Neuronal stem cell (in vitro differentiated cells): Measurements from ENCODE around the gene CASK.

Source experiments
- DNase-seq: peaks from one replicate; pipeline ENCODE4 v3.0.0-alpha.2; 2013; ENCODE audit warnings: low spot score
- H2AFZ ChIP-seq: one replicate; pipeline ENCODE4 v1.6.1; 2013; ENCODE audit warnings: mild to moderate bottlenecking, low read length, inconsistent platforms
- H2AK5ac ChIP-seq: 2 replicates; pipeline ENCODE4 v1.6.1; 2013; ENCODE audit warnings: low read depth, mild to moderate bottlenecking, inconsistent platforms, low read length, moderate library complexity, mixed read lengths
- H2BK120ac ChIP-seq: 2 replicates; pipeline ENCODE4 v1.6.1; 2013; ENCODE audit warnings: low read depth, mild to moderate bottlenecking, inconsistent platforms, low read length, moderate library complexity, mixed read lengths
- H2BK12ac ChIP-seq: one replicate; pipeline ENCODE4 v1.6.1; 2013; ENCODE audit warnings: low read length, inconsistent platforms
- H2BK15ac ChIP-seq: 2 replicates; pipeline ENCODE4 v1.6.1; 2013; ENCODE audit warnings: mild to moderate bottlenecking, low read length, inconsistent platforms, mixed read lengths
- H2BK5ac ChIP-seq: one replicate; pipeline ENCODE4 v1.6.1; 2013; ENCODE audit warnings: inconsistent platforms, mild to moderate bottlenecking, low read length, moderate library complexity
- H3K14ac ChIP-seq: one replicate; pipeline ENCODE4 v1.6.1; 2013; ENCODE audit warnings: low read length, inconsistent platforms
- H3K18ac ChIP-seq: 2 replicates; pipeline ENCODE4 v1.6.1; 2013; ENCODE audit warnings: low read length, inconsistent platforms
- H3K23ac ChIP-seq: 2 replicates; pipeline ENCODE4 v1.6.1; 2013; ENCODE audit warnings: low read depth, mild to moderate bottlenecking, mixed read lengths, low read length, inconsistent platforms; ENCODE audit not compliant: poor library complexity
- H3K27ac ChIP-seq: replicated peaks from 3 replicates; pipeline ENCODE4 v1.5.1; 2013; ENCODE audit warnings: low read length, inconsistent platforms
- H3K27me3 ChIP-seq, 3 experiments: 2 replicates each; pipeline ENCODE4 v1.6.1; 2013; ENCODE audit warnings: low read length in 3 of 3, mild to moderate bottlenecking in 2 of 3, inconsistent platforms in 1 of 3, low read depth in 1 of 3, mixed read lengths in 1 of 3, moderate library complexity in 1 of 3; ENCODE audit not compliant: control insufficient read depth in 3 of 3, insufficient read depth in 3 of 3
- H3K36me3 ChIP-seq, 2 donors: replicated peaks in 1 of 2; 2 replicates each; pipeline ENCODE4 v1.6.1; 2013; ENCODE audit warnings: low read length in 2 of 2; ENCODE audit not compliant: control insufficient read depth in 2 of 2, insufficient read depth in 2 of 2
- H3K4ac ChIP-seq: 2 replicates; pipeline ENCODE4 v1.6.1; 2013; ENCODE audit warnings: inconsistent platforms, mild to moderate bottlenecking, low read length, moderate library complexity
- H3K4me1 ChIP-seq, 2 donors: 1 replicate in 1 of 2; 2 replicates in 1 of 2; pipeline ENCODE4 v1.6.1; 2013; ENCODE audit warnings: low read length in 2 of 2, low read depth in 1 of 2; ENCODE audit not compliant: control insufficient read depth in 2 of 2, insufficient read depth in 1 of 2
- H3K4me2 ChIP-seq: one replicate; pipeline ENCODE4 v1.6.1; 2013; ENCODE audit warnings: mild to moderate bottlenecking, low read length, inconsistent platforms; ENCODE audit not compliant: insufficient read depth, poor library complexity, severe bottlenecking
- H3K4me3 ChIP-seq, 2 donors: 2 replicates each; pipeline ENCODE4 v1.5.1; 2013; ENCODE audit warnings: low read length in 2 of 2, mild to moderate bottlenecking in 2 of 2, inconsistent platforms in 1 of 2, moderate library complexity in 1 of 2
- H3K79me1 ChIP-seq: one replicate; pipeline ENCODE4 v1.6.1; 2013; ENCODE audit warnings: low read depth, mild to moderate bottlenecking, inconsistent platforms, low read length, moderate library complexity
- H3K9ac ChIP-seq: one replicate; pipeline ENCODE4 v1.6.1; 2013; ENCODE audit warnings: mild to moderate bottlenecking, low read depth, low read length, inconsistent platforms; ENCODE audit not compliant: poor library complexity
- H3K9me3 ChIP-seq, 2 donors: replicated peaks in 1 of 2; 2 replicates each; pipeline versions ENCODE3 to v1.6.1; 2013; ENCODE audit warnings: low read length in 2 of 2, mild to moderate bottlenecking in 2 of 2, inconsistent platforms in 1 of 2, low read depth in 1 of 2, mixed read lengths in 1 of 2, moderate library complexity in 1 of 2; ENCODE audit not compliant: control insufficient read depth in 2 of 2, insufficient read depth in 1 of 2
- H4K8ac ChIP-seq: one replicate; pipeline ENCODE4 v1.6.1; 2013; ENCODE audit warnings: low read depth, mild to moderate bottlenecking, inconsistent platforms, low read length, moderate library complexity
- H4K91ac ChIP-seq: one replicate; pipeline ENCODE4 v1.6.1; 2013; ENCODE audit warnings: low read length, low read depth, mild to moderate bottlenecking, inconsistent platforms; ENCODE audit not compliant: poor library complexity
- WGBS, 2 donors: extraction: QIAGEN DNeasy Blood & Tissue Kit; methylation state at CpG; one replicate each; pipeline ENCODE4 v1.1.7; 2013; ENCODE audit warnings: missing lambda C conversion rate in 2 of 2, mixed read lengths in 1 of 2; ENCODE audit not compliant: insufficient read length in 2 of 2, insufficient replicate concordance in 1 of 2; ENCODE audit errors: extremely low coverage in 2 of 2; 5-methylcytosine and 5-hydroxymethylcytosine counted together

The CASK gene

GRCh38 chrX:41796046-41796445 is 127.3 kb downstream of the CASK start:
- H3K79me1 ChIP-seq, result peaks cover 1% of the 10 kb centered on the region
- H3K4me2 ChIP-seq, result no peak overlapping the region
- H3K27me3 ChIP-seq, result no peaks in the 10 kb centered on the region
- H3K14ac ChIP-seq, result no peak overlapping the region
- no peaks in the 10 kb centered on the region for H3K9me3 ChIP-seq
- H2BK120ac ChIP-seq, result no peak overlapping the region
- H3K9ac ChIP-seq, result no peak overlapping the region
- DNase-seq, result no peak
- no peak overlapping the region for H4K91ac ChIP-seq
- no peak overlapping the region for H2BK15ac ChIP-seq
- peaks cover 0 to 2% of the 10 kb centered on the region in 2 donors for H3K4me1 ChIP-seq
- H3K23ac ChIP-seq, result no peak overlapping the region
- H2BK12ac ChIP-seq, result no peak overlapping the region
- no peaks in the 10 kb centered on the region for H3K36me3 ChIP-seq
- H4K8ac ChIP-seq, result no peak overlapping the region
- H2BK5ac ChIP-seq, result no peak overlapping the region
- no peak overlapping the region for H2AFZ ChIP-seq
- H3K4me3 ChIP-seq, result no peak overlapping the region
- H3K27ac ChIP-seq, result no peak overlapping the region
- H3K18ac ChIP-seq, result no peak overlapping the region
- no CpG with 5 or more reads among the region's 1 CpG for WGBS, 2 donors
- no peak overlapping the region for H2AK5ac ChIP-seq
- no peak overlapping the region for H3K4ac ChIP-seq

DNA sequence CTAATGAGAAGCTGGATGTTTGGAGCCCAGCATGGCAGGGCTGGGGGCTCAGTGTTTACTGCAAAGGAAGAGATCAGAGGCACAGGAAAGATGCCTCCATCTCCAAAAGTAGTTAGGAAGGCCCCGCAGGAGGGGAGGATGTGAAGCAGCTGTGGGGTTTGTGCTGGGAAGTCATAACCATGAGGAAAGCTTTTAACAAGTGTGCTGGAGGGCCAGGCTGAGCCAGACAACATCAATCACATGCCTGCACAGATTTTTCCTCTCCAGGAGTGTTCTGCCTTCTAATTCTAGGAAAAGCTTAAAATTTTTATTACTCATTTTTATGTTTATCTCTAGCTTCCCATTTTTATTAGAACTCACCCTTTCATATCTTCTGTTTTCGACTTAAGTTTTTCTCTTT is 134.0 kb downstream of the CASK start:
- WGBS, 2 donors, result no CpG with 5 or more reads among the region's 2 CpGs
- no peak overlapping the region for H2BK15ac ChIP-seq
- DNase-seq, result no peak
- no peak overlapping the region for H2BK120ac ChIP-seq
- no peak overlapping the region for H2AK5ac ChIP-seq
- no peak overlapping the region for H3K4me3 ChIP-seq
- no peaks in the 10 kb centered on the region for H3K27me3 ChIP-seq
- H3K23ac ChIP-seq, result no peak overlapping the region
- no peaks in the 10 kb centered on the region for H3K79me1 ChIP-seq
- H3K4me1 ChIP-seq, result no peaks in the 10 kb centered on the region
- H3K9me3 ChIP-seq, result no peaks in the 10 kb centered on the region
- no peak overlapping the region for H4K91ac ChIP-seq
- no peak overlapping the region for H3K4me2 ChIP-seq
- H3K36me3 ChIP-seq, result peaks cover 2 to 16% of the 10 kb centered on the region in 2 donors
- no peak overlapping the region for H3K18ac ChIP-seq
- no peak overlapping the region for H2BK5ac ChIP-seq
- no peak overlapping the region for H3K27ac ChIP-seq
- H3K4ac ChIP-seq, result no peak overlapping the region
- no peak overlapping the region for H2AFZ ChIP-seq
- H3K9ac ChIP-seq, result no peak overlapping the region
- H2BK12ac ChIP-seq, result no peak overlapping the region
- H3K14ac ChIP-seq, result no peak overlapping the region
- no peak overlapping the region for H4K8ac ChIP-seq

DNA sequence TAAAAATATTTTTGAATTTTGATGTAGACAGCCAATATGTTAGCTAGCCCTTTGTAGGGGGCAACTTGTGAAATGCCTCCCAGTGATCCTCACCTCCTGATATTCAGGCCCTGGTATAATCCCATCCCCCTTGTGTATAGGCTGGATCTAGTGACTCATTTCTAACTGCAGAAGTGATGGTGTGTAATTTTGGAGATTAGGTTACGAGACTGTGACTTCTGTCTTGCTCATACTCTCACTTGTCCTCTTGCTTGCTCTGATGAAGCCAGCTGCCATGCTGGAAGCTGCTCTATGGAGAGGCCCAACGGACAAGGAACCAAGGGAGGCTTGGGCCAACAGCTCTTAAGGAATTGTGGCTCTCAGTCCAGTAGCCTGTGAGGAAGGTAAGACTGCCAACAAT is 137.7 kb downstream of the CASK start:
- Histone ChIP-seq H3K14ac (no peak overlapping the region), H2BK15ac (no peak overlapping the region), H3K23ac (no peak overlapping the region), H3K4me1 (no peaks in the 10 kb centered on the region), H3K18ac (no peak overlapping the region), H2BK5ac (no peak overlapping the region), H2BK120ac (no peak overlapping the region), H2AFZ (no peak overlapping the region), H3K9me3 (no peaks in the 10 kb centered on the region), H3K9ac (no peak overlapping the region), H4K91ac (no peak overlapping the region), H3K27me3 (no peaks in the 10 kb centered on the region), H2AK5ac (no peak overlapping the region), H4K8ac (no peak overlapping the region), H2BK12ac (no peak overlapping the region), H3K4ac (no peak overlapping the region), H3K79me1 (no peaks in the 10 kb centered on the region), H3K4me2 (no peak overlapping the region), H3K4me3 (no peak overlapping the region), H3K27ac (no peak overlapping the region), H3K36me3 (peaks cover 2 to 21% of the 10 kb centered on the region in 2 donors)
- no CpG with 5 or more reads among the region's 2 CpGs for WGBS, 2 donors
- no peak for DNase-seq

GRCh38 chrX:41781500-41781899 is 141.9 kb downstream of the CASK start:
- Histone ChIP-seq H3K4ac (no peak overlapping the region), H3K36me3 (peaks cover 2 to 16% of the 10 kb centered on the region in 2 donors), H3K23ac (no peak overlapping the region), H2AK5ac (no peak overlapping the region), H2AFZ (no peak overlapping the region), H2BK5ac (no peak overlapping the region), H3K4me2 (no peak overlapping the region), H3K79me1 (no peaks in the 10 kb centered on the region), H2BK120ac (no peak overlapping the region), H3K4me3 (no peak overlapping the region), H4K91ac (no peak overlapping the region), H3K9ac (no peak overlapping the region), H3K14ac (no peak overlapping the region), H3K27me3 (no peaks in the 10 kb centered on the region), H3K18ac (no peak overlapping the region), H4K8ac (no peak overlapping the region), H3K9me3 (no peaks in the 10 kb centered on the region), H2BK12ac (no peak overlapping the region), H3K27ac (no peak overlapping the region), H2BK15ac (no peak overlapping the region), H3K4me1 (peaks cover 0 to 2% of the 10 kb centered on the region in 2 donors)
- DNase-seq, result no peak
- WGBS, 2 donors, result no CpG with 5 or more reads among the region's 2 CpGs
